Measurements from ENCODE around the gene WBP2.
A peak's percentile ranks its signal among the peaks of the same experiment; 100 is the strongest.
"Not testable (repeated sequence)": the region's sequence is repeated elsewhere in the genome, so short reads cannot be mapped to it uniquely, and the experiment has no call there.

Gene WBP2

DNA sequence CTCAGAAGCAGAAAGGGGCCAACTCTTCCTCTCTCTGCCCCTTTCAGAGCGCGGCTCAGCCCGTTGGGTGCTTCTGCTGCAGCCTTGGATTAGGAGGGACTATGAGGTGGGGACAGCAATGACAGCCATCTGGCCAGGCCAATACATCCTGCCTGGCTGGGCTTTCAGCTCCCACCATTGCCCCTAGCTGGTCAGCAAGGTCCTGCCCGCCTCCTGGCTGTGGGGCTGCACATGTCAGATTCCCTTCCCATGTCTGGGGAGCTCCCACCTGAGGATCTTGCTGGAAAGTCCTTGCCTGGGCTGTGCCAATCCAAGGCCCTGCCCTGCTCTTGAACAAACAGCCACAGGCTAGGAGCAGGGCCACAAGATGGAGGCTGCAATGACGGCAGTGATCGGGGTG, 33.3 kb upstream of the WBP2 start:
- DNase-seq: no peak

DNA sequence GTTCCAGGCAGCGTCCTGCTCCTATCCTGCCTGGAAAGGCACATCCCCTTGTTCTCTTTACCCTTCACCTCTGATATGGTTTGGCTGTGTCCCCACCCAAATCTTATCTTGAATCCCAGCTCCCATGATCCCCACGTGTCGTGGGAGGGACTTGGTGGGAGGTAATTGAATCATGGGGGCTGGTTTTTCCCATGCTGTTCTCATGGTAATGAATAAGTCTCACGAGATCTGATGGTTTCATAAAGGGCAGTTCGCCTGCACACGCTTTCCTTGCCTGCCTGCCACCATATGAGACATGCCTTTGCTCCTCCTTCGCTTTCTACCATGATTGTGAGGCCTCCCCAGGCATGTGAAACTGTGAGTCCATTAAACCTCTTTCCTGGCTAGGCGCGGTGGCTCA, 30.7 kb upstream of the WBP2 start:
- DNase-seq: not testable (repeated sequence)

DNA sequence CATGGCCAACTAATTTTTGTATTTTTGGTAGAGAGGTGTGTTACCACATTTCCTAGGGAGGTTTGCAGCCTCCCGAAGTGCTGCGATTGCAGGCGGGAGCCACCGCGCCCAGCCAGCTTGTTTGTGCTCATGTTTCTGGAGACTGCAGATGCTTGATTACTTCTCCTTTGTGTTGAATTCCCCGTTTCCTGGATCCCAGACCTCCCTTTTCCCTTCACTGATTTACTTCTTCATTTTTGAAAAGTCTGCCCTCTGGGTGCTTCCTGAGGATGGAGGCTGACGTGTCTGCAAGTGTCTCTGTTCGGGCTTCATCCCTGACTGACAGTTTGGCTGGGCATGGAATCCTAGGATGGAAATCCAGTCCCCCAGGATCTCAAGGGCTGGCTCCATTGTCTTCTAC, 30.3 kb upstream of the WBP2 start:
- no peak for DNase-seq

DNA sequence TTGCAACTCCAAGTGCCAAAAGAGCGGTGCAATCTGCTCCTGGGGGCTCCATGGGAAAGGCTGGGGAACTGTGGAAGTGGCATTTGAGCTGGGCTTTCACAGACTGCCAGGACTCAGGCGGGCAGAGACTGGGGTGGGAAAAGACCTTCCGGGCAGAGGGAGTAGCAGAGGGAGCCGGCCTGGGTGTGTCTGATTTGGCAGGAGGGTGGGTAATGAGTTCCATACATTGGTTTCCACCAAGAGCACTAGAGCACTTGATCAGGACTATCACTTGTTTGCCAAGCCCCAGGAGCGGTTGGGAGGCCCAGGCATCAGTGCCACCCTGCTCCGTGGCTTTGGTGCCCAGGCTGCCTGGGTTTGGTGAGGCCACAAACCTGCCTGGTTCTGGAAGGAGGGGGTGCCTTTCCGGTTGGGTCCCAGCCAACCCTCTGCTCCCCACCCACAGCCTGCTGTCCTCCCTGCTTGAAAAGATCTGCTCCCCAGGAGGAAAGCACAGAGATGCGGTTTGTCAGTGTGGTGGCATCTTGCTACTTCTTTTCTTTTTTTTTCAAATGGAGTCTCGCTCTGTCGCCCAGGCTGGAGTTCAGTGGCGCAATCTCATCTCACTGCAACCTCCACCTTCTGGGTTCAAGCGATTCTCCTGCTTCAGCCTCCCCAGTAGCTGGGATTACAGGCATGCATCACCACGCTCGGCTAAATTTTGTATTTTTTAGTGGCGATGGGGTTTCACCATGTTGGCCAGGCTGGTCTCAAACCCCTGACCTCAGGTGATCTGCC, 26.7 kb upstream of the WBP2 start:
- no peak for DNase-seq

DNA sequence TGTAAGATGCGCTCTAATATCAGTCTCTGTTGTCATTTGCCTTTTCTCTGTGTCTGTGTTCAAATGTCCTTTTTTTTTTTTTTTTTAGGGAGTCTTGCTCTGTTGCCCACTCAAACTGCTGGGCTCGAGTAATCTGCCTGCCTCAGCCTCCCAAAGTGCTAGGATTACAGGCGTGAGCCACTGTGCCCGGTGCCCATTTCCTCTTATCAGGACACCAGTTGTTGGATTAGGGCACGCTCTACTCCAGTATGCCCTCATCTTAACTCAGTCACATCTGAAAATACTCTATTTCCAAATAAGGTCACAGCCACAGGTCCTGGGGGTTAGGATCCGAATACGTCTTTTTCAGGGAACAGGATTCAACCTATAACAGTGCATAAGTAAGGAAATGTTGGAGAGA, 25.1 kb upstream of the WBP2 start:
- DNase-seq: no peak

DNA sequence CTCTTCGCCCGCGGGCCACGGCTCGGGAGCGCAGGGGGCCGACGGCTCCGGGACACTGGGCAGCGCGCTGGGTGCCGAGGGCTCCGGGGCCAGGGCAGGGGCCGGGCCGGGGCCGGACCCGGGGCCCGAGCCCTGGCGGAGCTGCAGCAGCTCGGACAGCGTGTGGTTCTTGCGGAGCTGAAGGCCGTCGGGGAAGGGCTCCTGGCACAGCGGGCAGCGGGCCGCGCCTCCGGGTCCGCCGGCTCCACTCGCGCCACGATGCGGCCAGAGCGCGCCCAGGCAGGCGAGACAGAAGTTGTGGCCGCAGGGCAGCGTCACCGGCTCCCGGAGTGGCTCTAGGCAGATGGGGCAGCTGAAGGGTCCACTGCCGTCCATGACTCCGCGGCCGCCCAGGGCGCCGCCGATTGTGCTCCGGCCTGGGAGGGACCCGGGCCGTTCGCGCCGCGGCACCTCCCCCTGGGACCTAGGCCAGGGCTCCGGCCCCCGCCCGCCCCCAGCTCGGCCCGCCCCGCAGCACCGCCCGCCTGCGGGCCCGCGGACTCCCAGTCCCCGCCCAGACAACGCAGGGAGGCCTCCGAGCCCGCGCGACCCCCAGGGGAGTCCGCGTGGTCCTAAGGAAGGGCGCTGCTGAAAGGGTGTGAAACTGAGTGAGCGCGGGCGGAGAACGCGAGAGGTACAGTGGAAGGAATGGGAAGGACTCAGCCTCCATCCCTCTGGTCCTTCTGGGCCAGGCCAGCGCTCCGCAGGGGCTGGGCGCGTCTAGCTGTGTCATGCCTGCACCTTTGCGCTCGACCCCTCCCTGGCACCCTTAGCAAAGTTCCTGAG, 23.3 kb upstream of the WBP2 start, which contains the start of gene TRIM47:
Gene TRIM47 (minus strand): TSS at position 408 of the 825 bp plus-strand sequence. CDS start 33 bp downstream, at position 375.
- no peak for DNase-seq

DNA sequence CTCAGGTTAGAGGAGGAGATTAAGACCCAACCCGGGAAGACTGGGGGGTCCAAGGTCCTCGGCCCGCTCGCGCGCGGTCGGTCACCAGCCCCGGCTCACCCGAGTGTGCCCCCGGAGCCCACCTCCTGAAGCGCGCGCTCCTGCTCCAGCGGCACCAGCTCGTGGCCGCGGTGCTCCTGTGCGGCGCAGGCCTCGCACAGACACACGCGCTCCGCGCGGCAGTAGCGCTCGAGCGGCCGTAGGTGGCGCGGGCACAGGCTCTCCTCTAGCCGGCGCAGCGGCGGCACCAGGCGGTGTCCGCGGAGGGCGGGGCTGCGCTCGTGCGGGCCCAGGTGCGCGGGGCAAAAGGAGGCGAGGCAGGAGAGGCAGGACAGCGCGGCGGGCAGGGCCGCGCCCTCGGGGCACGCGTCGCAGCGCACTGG, 22.6 kb upstream of the WBP2 start:
- DNase-seq: peak in 1 of 2 experiments; percentile 30

DNA sequence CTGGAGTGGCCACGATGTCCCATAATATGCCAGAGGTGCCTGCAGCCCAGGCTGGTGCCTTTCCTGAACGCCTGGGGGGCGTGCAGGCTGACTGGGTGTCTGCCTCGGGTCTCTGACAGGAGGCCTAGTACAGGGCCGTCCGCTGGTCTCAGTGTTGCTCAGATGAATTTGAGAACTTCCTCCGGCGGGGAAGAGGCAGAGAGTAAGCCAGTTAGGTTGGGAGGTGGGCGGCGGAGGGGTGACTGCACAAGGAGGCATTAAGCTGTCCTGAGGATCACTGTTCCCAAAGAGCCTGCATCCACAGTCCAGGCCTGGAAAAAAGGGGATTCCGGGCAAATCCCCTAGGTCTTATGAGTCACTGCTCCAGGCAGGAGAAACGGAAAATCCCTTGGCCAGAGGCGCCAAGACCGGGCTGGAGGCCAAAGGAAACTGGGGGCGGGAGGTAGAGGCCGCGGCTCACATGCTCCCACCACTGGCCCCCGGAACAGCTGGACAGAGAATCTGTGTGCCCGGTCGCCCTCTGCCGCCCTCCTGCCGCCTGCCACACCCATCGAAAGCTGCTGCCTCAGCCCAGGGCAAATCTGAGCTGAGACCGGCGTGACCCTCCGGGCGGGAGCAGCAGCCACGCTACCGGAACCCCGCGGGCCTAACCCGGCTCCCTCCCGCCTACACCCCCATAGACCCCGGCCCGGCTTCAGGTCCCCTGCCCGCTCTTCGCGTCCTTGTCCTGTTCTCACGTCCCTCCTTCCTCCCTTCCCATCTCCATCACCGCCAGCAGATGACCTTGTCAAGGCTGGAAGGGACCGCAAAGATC, 22.0 kb upstream of the WBP2 start:
- no peak for DNase-seq

DNA sequence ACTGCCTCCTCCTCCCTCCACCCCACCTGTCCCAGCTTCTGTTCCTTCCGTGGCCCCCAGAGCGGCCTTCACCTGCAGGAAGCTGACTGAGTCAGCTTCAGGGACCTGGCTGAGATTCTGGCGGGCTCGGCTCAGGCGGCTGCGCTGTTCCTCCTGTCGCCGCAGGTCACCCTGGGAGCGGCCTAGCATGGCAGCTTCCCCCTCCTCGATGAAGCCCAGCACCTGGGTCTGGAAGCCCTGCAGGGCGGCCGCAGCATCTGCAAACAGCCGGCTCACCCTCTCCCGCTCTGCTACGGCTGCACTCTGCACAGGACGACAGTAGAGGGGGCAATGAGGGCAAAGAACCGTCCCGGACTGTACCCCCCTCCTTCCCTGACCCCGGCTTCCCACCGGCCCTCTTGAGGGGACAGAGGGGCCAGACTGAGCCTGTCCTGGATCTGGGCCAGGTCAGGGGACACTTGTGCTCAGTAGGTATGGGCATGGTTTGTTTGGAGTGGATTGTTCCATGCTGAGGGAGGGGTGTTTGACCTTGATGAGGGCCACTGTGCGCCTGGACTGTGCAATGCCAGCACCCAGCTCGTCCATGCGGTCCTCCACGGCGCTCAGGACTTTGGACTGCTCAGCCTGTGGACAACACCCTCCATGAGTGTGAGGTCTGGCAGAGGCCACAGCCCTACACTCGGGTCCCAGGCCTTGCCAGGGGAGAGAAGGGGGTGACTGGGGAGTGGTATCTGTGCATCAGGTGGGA, 21.2 kb upstream of the WBP2 start:
- no peak for DNase-seq

DNA sequence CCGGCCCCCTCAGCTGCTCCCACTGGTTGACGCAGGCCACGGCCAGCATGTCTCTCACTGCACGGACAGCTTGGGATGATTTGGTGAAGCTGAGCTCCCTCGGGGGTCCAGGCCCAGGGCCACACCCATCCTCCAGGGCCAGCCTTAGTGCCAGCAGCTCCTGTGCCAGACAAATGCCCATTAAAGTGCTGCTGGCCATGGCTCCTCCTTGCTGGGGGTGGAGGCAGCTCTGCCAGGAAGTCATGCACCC, 20.7 kb upstream of the WBP2 start:
- DNase-seq: no peak

DNA sequence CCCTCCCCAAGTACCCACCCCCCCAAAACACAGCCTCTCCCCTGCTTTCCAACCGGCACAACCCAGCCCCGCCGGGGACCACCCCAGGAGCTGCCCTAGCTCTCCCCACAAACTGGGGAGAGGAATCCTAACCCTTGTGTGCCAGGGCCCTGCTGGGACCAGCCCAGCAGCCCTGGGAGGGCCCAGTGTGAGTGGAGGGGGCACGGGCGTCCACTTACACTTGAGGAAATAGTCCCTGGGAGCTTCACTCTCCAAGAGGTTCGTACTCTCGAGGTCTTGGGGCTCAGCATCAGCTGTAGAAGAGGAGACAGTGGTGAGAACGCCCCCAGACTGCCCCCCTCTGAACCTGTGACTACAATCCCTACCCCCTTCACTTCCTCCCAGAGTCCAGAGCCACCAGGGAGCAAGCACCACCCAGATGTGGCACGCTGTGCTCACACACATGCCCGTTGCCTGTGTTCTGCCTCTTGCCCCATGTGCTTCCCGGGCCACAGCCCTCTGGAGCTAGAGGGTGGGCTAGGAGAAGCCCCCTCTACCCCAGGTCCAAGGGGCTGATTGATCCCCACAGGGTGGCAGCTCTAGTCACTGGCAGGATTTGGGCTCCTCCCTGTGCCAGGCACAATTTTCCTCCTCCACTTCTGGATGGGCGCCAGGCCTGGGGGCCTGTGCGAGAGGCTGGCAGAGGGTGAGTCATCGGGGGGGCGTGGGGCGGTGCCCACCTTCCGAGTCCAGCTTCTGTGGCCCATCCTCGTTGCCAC, 20.2 kb upstream of the WBP2 start:
- DNase-seq: no peak

DNA sequence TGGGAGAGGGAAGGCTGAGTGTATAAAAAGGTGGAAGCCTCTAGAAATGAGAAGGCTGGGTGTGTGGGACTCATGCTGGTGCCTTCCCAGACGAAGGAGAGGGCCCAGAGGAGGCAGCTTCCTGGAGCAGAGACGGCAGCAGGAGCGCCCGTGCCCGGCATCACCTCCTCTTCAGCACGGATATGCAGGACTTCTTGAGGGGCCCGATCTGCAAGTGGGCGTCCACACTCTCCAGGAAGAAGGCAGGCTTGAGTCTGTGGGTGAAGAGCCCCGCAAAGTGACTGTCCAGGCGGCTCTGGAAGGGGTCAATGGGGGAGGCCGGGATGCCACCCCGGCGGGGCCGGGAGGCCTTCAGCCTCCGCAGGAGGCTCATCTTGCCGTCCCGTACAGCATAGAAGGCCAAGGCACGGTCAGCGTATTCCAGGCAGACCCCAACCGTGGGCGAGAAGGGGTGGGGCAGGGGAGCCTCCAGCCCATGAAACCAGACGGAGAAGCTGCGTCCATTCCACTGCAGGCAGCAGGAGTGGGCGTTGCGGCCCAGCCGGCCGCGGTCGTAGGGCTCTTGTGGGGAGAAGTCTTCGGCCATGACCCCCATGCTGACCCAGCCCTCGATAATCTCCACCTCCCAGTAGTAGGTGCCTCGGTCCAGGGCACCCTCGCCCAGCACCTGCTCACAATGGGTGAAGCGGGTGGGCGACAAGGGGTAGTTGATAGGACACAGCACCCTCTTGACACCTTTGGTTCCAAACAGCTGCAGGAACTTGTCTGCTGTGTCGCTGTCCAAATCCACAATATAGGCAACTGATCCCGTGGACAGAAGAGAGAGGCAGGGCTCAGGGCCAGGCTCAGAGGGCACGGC, 19.4 kb upstream of the WBP2 start:
- DNase-seq: no peak

DNA sequence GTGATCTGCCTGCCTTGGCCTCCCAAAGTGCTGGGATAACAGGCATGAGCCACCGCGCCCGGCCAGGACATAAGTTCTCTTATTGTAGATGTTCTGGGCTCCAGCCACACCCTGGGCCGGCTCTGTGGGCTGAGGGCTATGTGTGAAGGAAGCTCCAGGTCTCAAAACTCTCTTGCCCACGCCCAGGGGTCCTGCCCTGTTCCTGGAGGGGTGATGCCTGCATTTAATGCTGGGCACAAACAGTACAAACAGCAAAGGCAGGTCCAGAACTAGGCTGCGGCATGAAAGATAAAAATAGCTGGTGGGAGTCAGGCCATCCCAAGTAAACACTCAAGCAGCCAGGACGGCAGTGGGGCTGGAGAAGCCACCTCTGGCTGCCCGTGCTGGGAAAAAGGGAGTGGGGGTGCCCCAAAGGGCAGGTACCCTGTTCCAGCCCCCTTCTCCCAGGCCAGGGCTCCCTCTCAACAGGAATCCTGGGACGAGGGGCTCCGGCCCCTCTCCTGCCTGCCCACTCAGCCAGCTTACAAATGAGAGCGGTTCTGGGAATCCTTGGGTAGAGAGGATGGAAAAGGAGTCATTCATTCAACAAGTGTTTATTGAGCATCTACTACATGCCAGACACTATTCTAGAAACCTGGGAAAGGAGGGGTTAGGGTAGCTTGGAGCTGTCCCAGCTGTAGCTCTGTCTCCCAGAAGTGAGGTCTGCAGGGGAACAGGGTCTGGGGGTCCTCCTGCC, 18.6 kb upstream of the WBP2 start:
- DNase-seq: no peak

DNA sequence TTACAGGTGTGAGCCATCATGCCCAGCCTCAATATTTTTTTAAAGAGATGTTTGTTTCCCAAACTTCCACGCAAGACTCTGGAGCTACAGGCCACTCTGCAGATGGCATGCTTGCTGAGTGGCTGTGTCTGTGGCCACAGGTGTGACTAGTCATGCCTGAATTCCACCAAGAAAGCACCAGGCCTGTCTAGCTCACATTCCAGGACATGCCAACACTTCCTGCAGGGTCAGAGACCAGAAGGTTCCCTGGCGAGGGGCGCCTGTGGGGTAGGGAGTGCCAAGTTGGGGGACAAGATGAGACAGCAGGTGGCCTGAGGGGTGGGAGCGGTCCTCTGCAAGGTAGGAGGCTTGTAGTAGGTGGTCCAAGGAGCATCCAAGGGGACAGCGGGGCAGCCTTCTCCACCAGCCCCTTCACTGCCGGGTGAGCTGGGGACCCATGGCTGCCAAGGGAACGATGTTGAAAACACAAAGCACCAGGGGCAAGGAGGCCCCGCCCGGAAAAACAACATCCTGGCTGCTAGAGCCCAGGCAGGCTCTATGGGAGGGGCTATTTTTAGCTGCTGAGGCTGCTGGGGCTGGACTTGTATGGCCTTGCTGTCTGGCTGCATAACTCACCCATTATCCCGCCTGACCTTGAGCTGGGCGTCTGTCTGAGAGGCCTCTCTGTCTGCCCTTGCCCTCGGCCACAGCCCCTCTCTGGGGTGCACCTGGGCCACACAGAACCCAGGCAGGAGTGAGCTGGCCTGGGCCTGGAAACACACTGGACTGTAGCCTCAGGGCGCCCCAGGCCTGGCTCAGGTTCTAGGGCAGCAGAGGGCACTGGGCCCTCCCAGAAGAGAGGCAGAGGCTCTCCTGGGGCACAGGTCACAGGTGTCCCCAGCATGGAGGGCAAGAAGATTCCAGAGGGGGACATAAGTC, 17.6 kb upstream of the WBP2 start:
- no peak for DNase-seq

DNA sequence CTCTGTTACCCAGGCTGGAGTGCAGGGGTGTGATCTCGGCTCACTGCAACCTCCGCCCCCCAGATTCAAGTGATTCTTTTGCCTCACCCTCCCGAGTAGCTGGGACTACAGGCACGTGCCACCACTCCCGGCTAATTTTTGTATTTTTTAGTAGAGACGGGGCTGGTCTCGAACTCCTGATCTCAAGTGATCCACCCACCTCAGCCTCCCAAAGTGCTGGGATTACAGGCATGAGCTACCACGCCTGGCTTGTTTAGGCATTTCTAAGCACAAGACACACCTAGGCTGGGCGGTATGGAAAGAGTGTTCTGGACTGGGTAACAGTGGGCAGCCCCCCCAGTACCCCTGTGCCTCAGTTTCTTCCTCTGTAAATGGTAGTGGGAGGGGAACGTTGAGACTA, 15.1 kb upstream of the WBP2 start:
- not testable (repeated sequence) for DNase-seq

DNA sequence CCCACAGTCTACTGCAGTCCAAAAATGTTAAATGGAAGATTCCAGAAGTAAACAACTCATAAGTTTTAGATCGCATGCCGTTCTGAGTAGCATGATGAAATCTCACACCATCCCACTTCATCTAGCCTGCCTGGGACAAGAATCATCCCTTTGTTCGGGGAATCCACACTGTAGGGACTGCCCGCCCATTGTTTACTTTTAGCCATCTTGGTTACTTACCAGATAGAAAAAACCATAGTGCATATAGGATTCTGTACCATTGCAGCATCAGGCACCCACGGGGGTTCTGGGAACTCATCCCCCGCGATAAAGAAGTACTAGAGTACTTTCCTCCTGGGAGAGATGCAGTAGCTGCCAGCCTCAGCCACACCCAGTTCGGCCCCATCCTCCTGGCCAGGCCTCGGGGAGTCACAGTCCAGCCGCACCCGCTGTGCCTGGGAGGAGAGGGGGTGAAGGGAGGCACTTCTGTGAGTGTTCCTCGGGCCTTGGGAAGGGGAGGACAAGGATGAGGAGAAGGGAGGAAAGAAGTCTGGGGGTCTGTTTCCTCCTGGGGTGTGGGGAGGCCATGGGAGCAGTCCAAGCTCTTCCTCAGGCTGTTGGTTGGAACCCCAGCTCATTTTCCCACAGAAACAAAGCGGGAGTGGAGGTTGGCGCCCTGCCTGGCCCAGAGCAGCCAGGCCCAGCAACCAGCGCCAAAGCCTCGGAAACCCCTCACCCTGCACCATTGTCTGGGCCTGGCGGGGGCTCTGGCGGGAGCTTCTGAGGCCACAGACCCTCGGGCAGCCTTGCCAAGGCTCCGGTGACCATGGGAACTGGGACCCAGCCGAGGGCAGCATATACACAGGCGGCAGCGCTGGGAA, 14.4 kb upstream of the WBP2 start:
- DNase-seq: no peak

DNA sequence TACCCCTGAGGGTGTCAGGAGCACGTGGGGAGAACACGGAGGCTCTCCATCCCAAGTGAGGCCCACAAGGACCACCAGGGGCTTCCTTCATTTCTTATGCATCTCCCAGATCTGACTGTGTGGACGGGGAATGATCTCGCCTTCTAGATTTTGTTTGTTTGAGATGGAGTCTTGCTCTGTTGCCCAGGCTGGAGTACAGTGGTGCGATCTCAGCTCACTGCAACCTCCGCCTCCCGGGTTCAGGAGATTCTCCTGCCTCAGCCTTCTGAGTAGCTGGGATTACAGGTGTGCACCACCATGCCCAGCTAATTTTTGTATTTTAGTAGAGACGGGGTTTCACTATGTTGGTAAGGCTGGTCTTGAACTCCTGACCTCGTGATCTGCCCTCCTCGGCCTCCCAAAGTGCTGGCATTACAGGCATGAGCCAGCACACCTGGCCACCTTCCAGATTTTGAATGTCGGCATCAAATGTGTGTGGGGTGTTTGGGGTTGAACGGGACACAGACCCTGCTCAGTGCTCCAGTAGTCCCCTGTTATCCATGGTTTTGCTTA, 13.7 kb upstream of the WBP2 start:
- DNase-seq: not testable (repeated sequence)
